Left lung (tissue), 10 donors: Measurements from ENCODE around the gene SNAP47. TPM values are rescaled to one million over a fixed set of nuclear protein-coding genes. Genes with fewer than 3 reads are reported as not detected.

Source experiments
- ATAC-seq: fragments of 200-7000 bp; cut with Tn5 transposase; one replicate; pipeline ENCODE4 v1.9.1; 2020; ENCODE audit warnings: moderate library complexity
- DNase-seq, 4 donors: peaks; one replicate each; pipeline ENCODE4 v3.0.0-alpha.2; 2013 to 2020
- H3K27ac ChIP-seq, 2 donors: fragments of 200-600 bp; sonication (generic) in 1 of 2; one replicate each; pipeline versions ENCODE4 v1.5.0 to v1.8.0; 2020 to 2021
- H3K27me3 ChIP-seq, 2 donors: fragments of 200-600 bp; sonication (generic) in 1 of 2; one replicate each; pipeline versions ENCODE4 v1.5.0 to v1.8.0; 2020 to 2021
- H3K36me3 ChIP-seq, 2 donors: fragments of 200-600 bp; sonication (generic) in 1 of 2; one replicate each; pipeline versions ENCODE4 v1.5.0 to v1.8.0; 2020 to 2021
- H3K4me1 ChIP-seq, 2 donors: fragments of 200-600 bp; one replicate each; pipeline ENCODE4 v1.8.0; 2021
- H3K4me3 ChIP-seq, 2 donors: fragments of 200-600 bp; sonication (generic) in 1 of 2; one replicate each; pipeline versions ENCODE4 v1.5.0 to v1.8.0; 2020 to 2021; ENCODE audit warnings: mild to moderate bottlenecking in 1 of 2
- H3K9me3 ChIP-seq, 2 donors: fragments of 200-600 bp; sonication (generic) in 1 of 2; one replicate each; pipeline versions ENCODE4 v1.5.0 to v1.8.0; 2020 to 2021
- CTCF ChIP-seq, 2 donors: fragments of 200-600 bp; sonication (generic) in 1 of 2; IDR thresholded peaks; one replicate each; pipeline versions ENCODE4 v1.5.0 to v1.8.0; 2021; ENCODE audit warnings: antibody characterized with exemption in 2 of 2
- intact Hi-C, 2 donors: fragments of 100-400 bp; cut with DNase I; formaldehyde crosslinking; loops; one replicate each; pipeline versions ENCODE4 v1.11.2 to v1.14.2; 2022
- polyA plus RNA-seq, 6 donors: library from polyadenylated mRNA; unstranded; fragments of 120-200 nt; gene quantifications; one replicate each; pipeline ENCODE4 v1.2.1, GENCODE V29; 2013; ENCODE audit not compliant: insufficient read length in 6 of 6
- total RNA-seq, 2 donors: library from RNA; stranded (reverse); fragmentation: NEBNext Ultra II Directional; extraction: Animal tissue kit (Norgen Biotek cat#: 25700); gene quantifications; one replicate each; pipeline ENCODE4 v1.2.1, GENCODE V29; 2021
- donor health status: DM: no; HTN: yes; CAD: no.
- donor health status: DM: no; HTN: no; CAD: no.

SNAP47 gene
- total and polyA plus RNA-seq, 8 donors, result 24.5 to 44.9 (median 41.3) TPM

GRCh38 chr1:227756172-227756959 is 21.1 kb downstream of the SNAP47 start:
- ATAC-seq (no peak), DNase-seq (peak in 1 of 4 donors; percentile 64)
- no peak overlapping the region for H3K4me3 ChIP-seq
- H3K4me1 ChIP-seq, result peaks cover 0 to 3% of the 10 kb centered on the region in 2 donors
- no peaks in the 10 kb centered on the region for H3K9me3 ChIP-seq
- intact Hi-C loops, result no loop called here
- no peak for TF ChIP-seq CTCF (IDR thresholded peaks at IDR 0.05)
- peaks cover 0 to 28% of the 10 kb centered on the region in 2 donors for H3K36me3 ChIP-seq
- H3K27ac ChIP-seq, result no peak overlapping the region
- no peaks in the 10 kb centered on the region for H3K27me3 ChIP-seq

GRCh38 chr1:227757781-227758180 is 22.5 kb downstream of the SNAP47 start:
- ATAC-seq (no peak), DNase-seq (no peak)
- H3K9me3 ChIP-seq, result no peaks in the 10 kb centered on the region
- no peaks in the 10 kb centered on the region for H3K27me3 ChIP-seq
- peaks cover 0 to 28% of the 10 kb centered on the region in 2 donors for H3K36me3 ChIP-seq
- intact Hi-C loops, result no loop called here
- H3K4me1 ChIP-seq, result peaks cover 4 to 13% of the 10 kb centered on the region in 2 donors
- no peak overlapping the region for H3K27ac ChIP-seq
- no peak overlapping the region for H3K4me3 ChIP-seq
- no peak for TF ChIP-seq CTCF (IDR thresholded peaks at IDR 0.05)

GRCh38 chr1:227758366-227758765 is 23.1 kb downstream of the SNAP47 start:
- H3K4me3 ChIP-seq, result no peak overlapping the region
- intact Hi-C loops, result no loop called here
- no peaks in the 10 kb centered on the region for H3K27me3 ChIP-seq
- DNase-seq (no peak), ATAC-seq (no peak)
- H3K36me3 ChIP-seq, result peaks cover 0 to 29% of the 10 kb centered on the region in 2 donors
- H3K4me1 ChIP-seq, result peaks cover 5 to 19% of the 10 kb centered on the region in 2 donors
- no peak for TF ChIP-seq CTCF (IDR thresholded peaks at IDR 0.05)
- H3K27ac ChIP-seq, result no peak overlapping the region
- no peaks in the 10 kb centered on the region for H3K9me3 ChIP-seq

GRCh38 chr1:227759341-227760300 is 24.4 kb downstream of the SNAP47 start:
- DNase-seq, result no peak
- Histone ChIP-seq H3K36me3 (peaks cover 0 to 38% of the 10 kb centered on the region in 2 donors), H3K4me1 (peaks cover 11 to 23% of the 10 kb centered on the region in 2 donors), H3K9me3 (no peaks in the 10 kb centered on the region), H3K27me3 (no peaks in the 10 kb centered on the region), H3K27ac (no peak overlapping the region), H3K4me3 (no peak overlapping the region)
- no peak for TF ChIP-seq CTCF (IDR thresholded peaks at IDR 0.05)
- no peak for ATAC-seq
- intact Hi-C loops, result loop anchor here (5.0 to 10.0 kb wide), 2 partner anchors 185 to 188 kb away; partner anchors contain the start of gene WNT9A (in 2 of the 2)
